Measurements from ENCODE around the gene DUXB. TPM values are rescaled to one million over a fixed set of nuclear protein-coding genes. Genes with fewer than 3 reads are reported as not detected.

The DUXB gene
- total RNA-seq, 1 experiment from 2014 or later: not detected

- Histone ChIP-seq H3K56ac (ENCODE audit: insufficient read length, low read depth, low read length) (no peak overlapping the region), H3K4me1 (ENCODE audit: insufficient read depth, low read length) (no peaks in the 10 kb centered on the region), H2BK5ac (ENCODE audit: insufficient read length, low read length) (no peak overlapping the region), H2BK20ac (ENCODE audit: low read depth, low read length, poor library complexity, severe bottlenecking) (no peak overlapping the region), H3K4ac (ENCODE audit: low read depth, low read length) (no peak overlapping the region), H2BK120ac (ENCODE audit: low read depth, low read length, poor library complexity, severe bottlenecking) (no peak overlapping the region), H2AFZ (ENCODE audit: low read length) (no peak overlapping the region), H2AK5ac (ENCODE audit: insufficient read length, low read length) (no peak overlapping the region), H3K14ac (ENCODE audit: insufficient read depth, low read length) (no peak overlapping the region), H4K91ac (ENCODE audit: insufficient read length, low read depth, low read length) (no peak overlapping the region), H4K5ac (ENCODE audit: insufficient read length, low read depth, low read length) (no peak overlapping the region), H2BK12ac (ENCODE audit: insufficient read length, low read depth, low read length) (no peak overlapping the region), H3K27me3 (ENCODE audit: insufficient read depth, low read length) (no peaks in the 10 kb centered on the region), H3K79me1 (ENCODE audit: insufficient read depth, low read depth, low read length, poor library complexity, severe bottlenecking) (no peaks in the 10 kb centered on the region), H3K79me2 (ENCODE audit: insufficient read depth, low read length) (no peaks in the 10 kb centered on the region), H3K27ac (ENCODE audit: insufficient read length, low read depth, low read length) (no peak overlapping the region), H4K8ac (replicated peaks; ENCODE audit: insufficient read length, low read depth, low read length) (no peak overlapping the region), H3K9me3 (ENCODE audit: control insufficient read depth, low read depth, low read length) (peaks cover 6% of the 10 kb centered on the region), H2BK15ac (ENCODE audit: low read depth, low read length) (no peak overlapping the region), H3T11ph (ENCODE audit: low read length) (no peak overlapping the region), H4K20me1 (ENCODE audit: control insufficient read depth, insufficient read depth, insufficient read length) (no peaks in the 10 kb centered on the region), H3K23me2 (ENCODE audit: insufficient read length, low read depth, low read length, poor library complexity, severe bottlenecking) (no peaks in the 10 kb centered on the region), H3K18ac (ENCODE audit: insufficient read length, low read depth, low read length) (no peak overlapping the region), H3K23ac (ENCODE audit: insufficient read length, low read depth, low read length) (no peak overlapping the region), H3K9ac (ENCODE audit: extremely low read depth, insufficient read length, low read length) (no peak overlapping the region), H3K4me2 (ENCODE audit: insufficient read depth, insufficient read length, low read length) (no peak overlapping the region)
- no peaks in the 10 kb centered on the region for H3K4me1 Mint-ChIP-seq
- peaks cover 56 to 65% of the 10 kb centered on the region in 2 experiments for H3K9me3 Mint-ChIP-seq
- TF ChIP-seq, protein P1, sequence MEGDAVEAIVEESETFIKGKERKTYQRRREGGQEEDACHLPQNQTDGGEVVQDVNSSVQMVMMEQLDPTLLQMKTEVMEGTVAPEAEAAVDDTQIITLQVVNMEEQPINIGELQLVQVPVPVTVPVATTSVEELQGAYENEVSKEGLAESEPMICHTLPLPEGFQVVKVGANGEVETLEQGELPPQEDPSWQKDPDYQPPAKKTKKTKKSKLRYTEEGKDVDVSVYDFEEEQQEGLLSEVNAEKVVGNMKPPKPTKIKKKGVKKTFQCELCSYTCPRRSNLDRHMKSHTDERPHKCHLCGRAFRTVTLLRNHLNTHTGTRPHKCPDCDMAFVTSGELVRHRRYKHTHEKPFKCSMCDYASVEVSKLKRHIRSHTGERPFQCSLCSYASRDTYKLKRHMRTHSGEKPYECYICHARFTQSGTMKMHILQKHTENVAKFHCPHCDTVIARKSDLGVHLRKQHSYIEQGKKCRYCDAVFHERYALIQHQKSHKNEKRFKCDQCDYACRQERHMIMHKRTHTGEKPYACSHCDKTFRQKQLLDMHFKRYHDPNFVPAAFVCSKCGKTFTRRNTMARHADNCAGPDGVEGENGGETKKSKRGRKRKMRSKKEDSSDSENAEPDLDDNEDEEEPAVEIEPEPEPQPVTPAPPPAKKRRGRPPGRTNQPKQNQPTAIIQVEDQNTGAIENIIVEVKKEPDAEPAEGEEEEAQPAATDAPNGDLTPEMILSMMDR (conservative IDR thresholded peaks at IDR 0.05): no peak
- H3K27ac Mint-ChIP-seq: no peak overlapping the region
- no CpG with 5 or more reads among the region's 1 CpG for WGBS (ENCODE audit: extremely low coverage, insufficient read length, low lambda C conversion rate)
- H3K27me3 Mint-ChIP-seq (ENCODE audit: low read depth): peaks cover 16% of the 10 kb centered on the region
- no peak for DNase-seq
- peaks cover 8 to 16% (median 13%) of the 10 kb centered on the region in 3 experiments; a peak in 6 of 7 replicates for H3K36me3 Mint-ChIP-seq (ENCODE audit: insufficient read depth in 1 of 3, low read depth in 3 of 3)
- no peak overlapping the region for H3K4me3 Mint-ChIP-seq
These were observed 44.0 kb upstream of the DUXB start for GRCh38 chr16:75745242-75745641.

Measured in H9 (cell line).